ENCODE results near the gene SLC22A23.

GRCh38 chr6:3504938-3505805, 48.3 kb upstream of the SLC22A23 start:
- TF ChIP-seq POLR2AphosphoS5 (IDR thresholded peaks at IDR 0.05), result no peak
- TF ChIP-seq, protein P1, sequence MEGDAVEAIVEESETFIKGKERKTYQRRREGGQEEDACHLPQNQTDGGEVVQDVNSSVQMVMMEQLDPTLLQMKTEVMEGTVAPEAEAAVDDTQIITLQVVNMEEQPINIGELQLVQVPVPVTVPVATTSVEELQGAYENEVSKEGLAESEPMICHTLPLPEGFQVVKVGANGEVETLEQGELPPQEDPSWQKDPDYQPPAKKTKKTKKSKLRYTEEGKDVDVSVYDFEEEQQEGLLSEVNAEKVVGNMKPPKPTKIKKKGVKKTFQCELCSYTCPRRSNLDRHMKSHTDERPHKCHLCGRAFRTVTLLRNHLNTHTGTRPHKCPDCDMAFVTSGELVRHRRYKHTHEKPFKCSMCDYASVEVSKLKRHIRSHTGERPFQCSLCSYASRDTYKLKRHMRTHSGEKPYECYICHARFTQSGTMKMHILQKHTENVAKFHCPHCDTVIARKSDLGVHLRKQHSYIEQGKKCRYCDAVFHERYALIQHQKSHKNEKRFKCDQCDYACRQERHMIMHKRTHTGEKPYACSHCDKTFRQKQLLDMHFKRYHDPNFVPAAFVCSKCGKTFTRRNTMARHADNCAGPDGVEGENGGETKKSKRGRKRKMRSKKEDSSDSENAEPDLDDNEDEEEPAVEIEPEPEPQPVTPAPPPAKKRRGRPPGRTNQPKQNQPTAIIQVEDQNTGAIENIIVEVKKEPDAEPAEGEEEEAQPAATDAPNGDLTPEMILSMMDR (IDR thresholded peaks at IDR 0.05), result no peak

Measured in gastroesophageal sphincter (tissue), 3 donors.